ENCODE measurements around the gene TUBA4A.

The TUBA4A gene

GRCh38 chr2:219268294-219268693 is 14.6 kb upstream of the TUBA4A start:
- no peak for TF ChIP-seq SPI1 (IDR thresholded peaks at IDR 0.05; ENCODE audit: borderline replicate concordance, low read depth)
- no peak for TF ChIP-seq POLR2AphosphoS5 (IDR thresholded peaks at IDR 0.05; ENCODE audit: low read depth)
- no peak for TF ChIP-seq CTCF (IDR thresholded peaks at IDR 0.05; ENCODE audit: insufficient read depth, low read length)
- TF ChIP-seq REST (IDR thresholded peaks at IDR 0.05; ENCODE audit: insufficient replicate concordance, low read depth), result no peak
- no peak for TF ChIP-seq GABPA (IDR thresholded peaks at IDR 0.05; ENCODE audit: low read depth)
- DNase-seq (ENCODE audit: low read depth in 1 of 2, low spot score in 1 of 2), result no peak
- Histone ChIP-seq H3K27me3 (ENCODE audit: insufficient read depth, poor library complexity, severe bottlenecking) (no peaks in the 10 kb centered on the region), H3K27ac (replicated peaks) (no peak overlapping the region), H3K4me3 (replicated peaks; ENCODE audit: insufficient read depth, low read length) (no peak overlapping the region)

- DNase-seq (ENCODE audit: low read depth in 1 of 2, low spot score in 1 of 2), result no peak
- H3K4me3 ChIP-seq (replicated peaks; ENCODE audit: insufficient read depth, low read length), result no peak overlapping the region
- no peak overlapping the region for H3K27ac ChIP-seq (replicated peaks)
- H3K27me3 ChIP-seq (ENCODE audit: insufficient read depth, poor library complexity, severe bottlenecking), result no peaks in the 10 kb centered on the region
- TF ChIP-seq CTCF (IDR thresholded peaks at IDR 0.05; ENCODE audit: insufficient read depth, low read length) (no peak), POLR2AphosphoS5 (IDR thresholded peaks at IDR 0.05; ENCODE audit: low read depth) (no peak), SPI1 (IDR thresholded peaks at IDR 0.05; ENCODE audit: borderline replicate concordance, low read depth) (no peak), GABPA (IDR thresholded peaks at IDR 0.05; ENCODE audit: low read depth) (no peak), REST (IDR thresholded peaks at IDR 0.05; ENCODE audit: insufficient replicate concordance, low read depth) (no peak)
Observed at GRCh38 chr2:219266886-219267285, 13.2 kb upstream of the TUBA4A start.

- TF ChIP-seq POLR2AphosphoS5 (IDR thresholded peaks at IDR 0.05; ENCODE audit: low read depth) (no peak), CTCF (IDR thresholded peaks at IDR 0.05; ENCODE audit: insufficient read depth, low read length) (no peak), SPI1 (IDR thresholded peaks at IDR 0.05; ENCODE audit: borderline replicate concordance, low read depth) (no peak), GABPA (IDR thresholded peaks at IDR 0.05; ENCODE audit: low read depth) (no peak), REST (IDR thresholded peaks at IDR 0.05; ENCODE audit: insufficient replicate concordance, low read depth) (no peak)
- no peak for DNase-seq (ENCODE audit: low read depth in 1 of 2, low spot score in 1 of 2)
- no peak overlapping the region for H3K27ac ChIP-seq (replicated peaks)
- no peak overlapping the region for H3K4me3 ChIP-seq (replicated peaks; ENCODE audit: insufficient read depth, low read length)
- no peaks in the 10 kb centered on the region for H3K27me3 ChIP-seq (ENCODE audit: insufficient read depth, poor library complexity, severe bottlenecking)
Observed at GRCh38 chr2:219266232-219266631, 12.5 kb upstream of the TUBA4A start.
